Stimulated activated CD4-positive, alpha-beta T cell treated with anti-CD3 and anti-CD28 coated beads, TNF-alpha, amount 100 ng/mL, for 1 hour (primary cell): Measurements from ENCODE around the gene NKAIN4.

ENCODE experiments used
- DNase-seq, 3 donors: peaks; one replicate each; pipeline ENCODE4 v3.0.0-alpha.2; 2020; ENCODE audit warnings: low read depth in 3 of 3, low spot score in 1 of 3

Gene NKAIN4

GRCh38 chr20:63274381-63275228 lies 20.3 kb upstream of the NKAIN4 start:
- no peak for DNase-seq

DNA sequence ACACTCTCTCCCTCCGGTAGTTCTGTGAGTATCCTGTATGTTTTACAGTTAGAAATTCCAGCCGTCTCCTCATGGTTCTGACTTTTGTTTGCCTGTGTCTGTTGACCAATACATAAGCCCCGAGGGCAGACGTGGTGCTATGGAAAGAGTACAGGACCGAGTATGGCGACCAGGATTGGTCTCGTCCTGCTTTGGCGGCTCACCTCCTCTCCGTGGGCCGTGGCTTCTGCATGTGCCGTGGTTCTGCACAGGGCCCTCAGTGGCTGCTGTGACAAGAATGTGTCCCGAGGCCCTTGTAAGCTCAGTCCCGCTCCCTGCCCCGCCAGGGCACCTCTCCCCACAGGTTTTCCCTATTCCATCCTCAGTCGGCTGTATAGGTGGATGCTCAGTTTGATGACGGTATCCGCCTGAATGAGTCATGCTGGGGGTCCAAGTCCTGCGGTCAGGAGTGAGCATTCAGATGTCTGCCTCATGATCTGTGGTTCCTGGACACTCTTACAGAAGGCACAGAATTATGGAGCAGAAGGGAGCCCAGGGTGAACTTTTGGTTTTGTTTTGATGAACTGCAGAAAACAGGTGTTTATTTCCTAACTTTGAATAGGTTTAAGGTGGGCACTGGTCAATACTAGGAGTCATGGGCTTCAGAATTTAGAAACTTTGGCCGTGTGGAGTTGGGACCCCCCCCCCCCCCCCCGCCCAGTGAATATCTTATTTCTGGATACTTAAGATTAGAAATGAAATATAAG lies 19.5 kb upstream of the NKAIN4 start:
- DNase-seq: no peak

- DNase-seq: no peak
Measured at GRCh38 chr20:63273059-63273579, 18.9 kb upstream of the NKAIN4 start.

- DNase-seq: peak; percentile 62 to 84 (median 66)
Measured at GRCh38 chr20:63272105-63273058, 18.1 kb upstream of the NKAIN4 start, which contains the start of gene ARFGAP1. Gene ARFGAP1, plus strand, starts transcription at chr20:63272813. Its CDS starts 2,768 bp downstream, at chr20:63275581.

GRCh38 chr20:63270606-63271325 lies 16.5 kb upstream of the NKAIN4 start:
- DNase-seq: no peak

GRCh38 chr20:63269724-63270123 lies 15.5 kb upstream of the NKAIN4 start:
- DNase-seq: no peak

DNA sequence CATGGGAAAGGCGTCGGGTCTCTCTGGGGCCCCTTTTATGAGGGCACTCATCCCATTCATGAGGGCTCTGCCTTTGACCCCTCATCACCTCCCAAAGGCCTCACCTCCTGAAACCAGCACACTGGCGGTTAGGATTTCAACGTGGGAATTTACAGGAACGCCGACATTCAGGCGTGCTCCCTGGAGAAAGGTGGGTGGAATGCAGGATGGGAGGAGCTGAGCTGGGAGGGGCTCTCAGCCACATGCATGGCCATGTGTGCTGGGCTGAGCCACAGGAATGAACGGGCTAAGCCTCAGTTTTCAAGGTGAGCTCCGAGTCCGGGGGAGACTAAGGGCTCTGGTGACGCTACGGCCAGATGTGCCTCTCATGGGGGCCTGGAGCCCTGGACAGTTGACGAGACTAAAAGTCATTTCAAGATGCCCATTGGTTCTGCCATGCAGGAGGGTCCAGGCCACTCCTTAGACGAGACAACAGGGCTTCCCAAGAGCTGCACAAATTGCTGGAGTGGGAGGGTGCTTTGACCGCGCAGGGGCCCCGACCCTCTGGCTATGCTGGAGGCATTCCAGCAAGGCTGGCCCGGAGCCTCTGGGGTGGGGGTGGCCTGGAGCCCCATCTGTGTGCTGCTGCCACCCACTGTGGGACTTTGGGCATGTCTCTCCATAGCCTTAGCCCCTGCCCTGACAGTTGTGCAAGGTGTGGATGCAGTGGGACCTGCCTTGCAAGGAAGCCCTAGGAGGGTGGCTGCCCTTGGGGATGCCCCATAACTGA lies 14.6 kb upstream of the NKAIN4 start:
- no peak for DNase-seq

DNA sequence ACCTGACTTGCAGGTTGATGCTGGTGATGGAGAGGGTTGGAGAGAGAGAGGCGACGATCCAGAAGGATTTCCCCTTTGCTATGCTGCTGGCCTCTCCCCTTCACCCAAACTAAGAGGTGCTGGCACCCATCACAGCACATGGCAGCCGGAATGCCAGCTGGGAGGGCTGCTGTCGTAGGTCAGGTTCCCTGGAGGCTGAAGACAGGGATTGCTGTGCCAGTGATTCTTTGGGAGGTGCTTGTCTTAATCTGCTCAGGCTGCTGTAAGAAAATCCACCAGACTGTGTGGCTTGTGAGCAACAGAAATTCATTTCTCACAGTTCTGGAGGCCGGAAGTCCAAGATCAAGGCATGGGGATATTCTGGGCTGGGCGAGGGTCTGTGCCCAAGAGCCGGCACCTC lies 14.0 kb upstream of the NKAIN4 start:
- no peak for DNase-seq

DNA sequence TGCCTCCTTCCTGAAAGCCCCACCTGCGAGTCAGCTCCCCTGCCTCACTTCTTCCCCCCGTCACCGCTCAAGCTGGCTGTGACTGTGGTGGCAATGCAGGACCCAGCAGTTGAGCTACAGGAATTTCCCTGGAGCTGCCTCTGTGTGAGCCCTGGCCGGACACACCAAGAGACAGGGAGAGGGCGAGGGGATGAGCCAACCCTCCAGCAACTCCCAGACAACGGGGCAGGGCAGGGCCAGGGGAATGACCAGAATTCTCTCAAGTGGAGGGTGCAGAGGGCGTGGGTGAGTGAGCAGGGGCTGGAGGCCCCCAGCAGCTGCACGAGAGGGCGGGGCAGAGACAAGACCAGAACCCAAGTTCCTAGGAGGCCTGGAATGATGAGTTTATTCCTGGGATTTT lies 13.4 kb upstream of the NKAIN4 start:
- DNase-seq: no peak

DNA sequence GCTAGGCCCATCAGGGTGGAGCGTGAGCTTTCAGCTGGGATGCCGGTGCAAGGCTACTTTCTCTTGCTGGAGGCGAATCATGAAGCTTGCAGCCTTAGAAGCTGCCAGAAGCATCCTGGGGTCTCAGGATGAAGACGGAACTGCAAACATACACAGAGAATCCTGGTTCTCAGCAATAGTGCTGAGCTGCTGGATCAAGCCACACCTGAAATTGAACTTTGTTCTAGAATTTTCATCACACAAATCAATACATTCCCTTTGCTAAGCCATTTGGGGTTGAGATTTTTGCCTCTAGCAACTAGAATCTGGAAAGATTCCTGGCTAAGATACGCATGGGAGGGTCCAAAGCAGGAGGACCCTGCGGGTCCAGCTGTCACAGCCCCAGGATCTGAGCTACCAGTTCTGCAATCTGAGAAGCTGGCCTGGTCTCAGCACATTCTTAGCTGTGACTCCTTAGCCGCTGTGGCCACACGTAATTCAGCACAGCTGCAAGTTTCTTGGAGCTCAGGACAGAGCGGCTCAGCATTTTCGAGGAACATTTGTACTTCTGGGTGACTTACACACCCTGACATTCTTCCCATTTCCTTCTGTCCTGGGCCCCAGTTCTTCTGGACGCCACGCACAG lies 11.7 kb upstream of the NKAIN4 start:
- DNase-seq: no peak

DNA sequence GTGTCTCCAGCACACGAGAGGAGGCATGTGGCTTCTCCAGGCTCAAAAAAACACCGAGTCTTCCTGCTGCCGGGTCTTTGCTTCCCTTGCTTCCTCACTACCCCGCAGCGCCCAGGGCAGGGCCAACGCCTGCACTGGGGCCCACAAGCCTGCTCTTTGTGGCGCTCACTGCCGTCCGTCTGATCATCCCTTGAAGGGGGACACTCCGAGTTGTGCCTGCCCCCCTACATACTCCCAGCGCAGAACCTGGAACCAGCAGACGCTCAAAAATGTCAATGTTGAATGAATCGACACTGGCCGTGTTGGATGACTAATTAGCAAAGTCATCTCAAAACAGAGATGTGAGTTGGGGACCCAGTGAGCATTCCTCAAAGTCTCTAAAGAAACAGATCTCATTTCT lies 10.3 kb upstream of the NKAIN4 start:
- no peak for DNase-seq

DNA sequence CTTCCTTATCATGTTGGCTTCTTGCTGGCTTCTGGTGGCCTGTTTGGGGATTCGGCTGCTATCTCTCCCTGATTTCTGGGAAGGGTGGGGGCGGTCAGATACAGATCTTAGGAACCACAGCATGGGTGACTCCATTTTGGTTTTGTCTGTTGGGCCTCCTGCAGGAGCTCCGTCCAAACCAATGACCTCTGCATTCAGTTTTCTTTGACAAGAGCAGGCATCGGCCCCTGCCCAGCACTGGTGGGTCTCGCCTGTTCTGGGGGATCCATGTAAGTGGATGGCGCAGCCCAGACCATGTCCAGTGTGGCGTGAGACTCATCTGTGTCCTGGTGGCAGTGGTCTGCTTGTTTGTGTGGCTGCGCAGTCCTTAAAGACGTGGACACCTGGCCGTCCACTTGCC lies 9.7 kb upstream of the NKAIN4 start:
- DNase-seq: no peak

DNA sequence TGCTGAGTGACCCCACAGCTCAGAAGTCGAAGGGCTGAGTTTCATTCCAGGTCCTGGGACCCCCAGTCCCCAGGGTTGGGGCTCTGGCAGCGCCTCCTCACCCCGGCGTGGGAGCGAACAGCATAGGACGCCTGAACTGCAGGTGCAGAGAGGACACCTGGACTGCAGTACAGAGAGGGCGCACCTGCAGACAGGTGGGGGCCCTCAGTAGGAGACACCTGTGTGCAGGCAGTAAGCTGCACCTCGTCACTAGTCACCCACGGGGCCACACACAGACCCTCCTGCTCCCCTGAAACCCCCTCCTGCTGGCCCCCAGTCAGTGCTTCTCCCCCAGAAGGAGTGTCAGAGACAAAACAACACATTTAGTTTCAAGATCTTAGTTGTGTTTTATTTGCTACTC lies 8.6 kb upstream of the NKAIN4 start:
- DNase-seq: no peak

- DNase-seq: no peak
Measured at GRCh38 chr20:63261795-63262528, 7.7 kb upstream of the NKAIN4 start.

- DNase-seq: no peak
Measured at GRCh38 chr20:63261060-63261794, 7.0 kb upstream of the NKAIN4 start.

- DNase-seq: no peak
Measured at GRCh38 chr20:63260521-63260920, 6.3 kb upstream of the NKAIN4 start.

DNA sequence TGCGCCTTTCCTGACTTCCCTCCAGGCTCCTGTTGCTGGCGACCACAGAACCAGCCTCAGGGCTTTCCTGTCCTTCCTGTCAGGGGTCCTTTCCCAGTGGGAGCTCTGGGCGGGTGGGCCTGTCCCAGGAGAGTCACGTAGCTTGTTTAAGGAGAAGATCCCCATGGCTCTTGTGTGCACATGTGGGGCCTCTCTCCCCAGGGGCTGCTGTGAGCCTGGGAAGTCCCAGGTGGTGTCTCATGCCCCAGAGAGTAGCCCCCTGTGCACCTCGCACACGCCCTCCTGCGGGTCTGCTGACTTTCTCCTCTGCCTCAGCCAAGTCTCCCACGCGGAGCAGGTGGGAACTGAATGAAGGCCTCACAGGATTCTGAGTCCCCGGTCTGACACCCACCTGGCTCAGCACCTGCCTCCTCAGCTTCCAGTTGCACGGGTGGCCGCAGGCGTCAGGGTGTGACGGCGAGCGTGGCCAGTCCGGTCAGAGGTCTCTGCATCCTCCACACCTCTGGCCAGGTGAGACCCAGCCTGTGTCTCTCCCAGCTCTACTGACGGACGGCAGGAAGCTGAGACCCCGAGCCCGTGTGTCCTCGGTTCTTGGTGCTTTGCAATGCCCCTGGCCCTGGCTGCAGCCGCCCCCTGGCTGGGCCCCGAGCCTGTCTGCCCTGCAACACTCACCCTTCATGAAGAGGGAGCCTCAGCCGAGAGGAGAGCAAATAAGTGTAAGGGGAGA lies 5.6 kb upstream of the NKAIN4 start:
- no peak for DNase-seq
